Lower leg skin (tissue), 4 donors: ENCODE measurements around the gene DUSP5. TPM values are rescaled to one million over a fixed set of nuclear protein-coding genes. Genes with fewer than 3 reads are reported as not detected.

Experiments used
- DNase-seq, 2 donors: peaks; one replicate each; pipeline ENCODE4 v3.0.0-alpha.2; 2019; ENCODE audit warnings: low spot score in 2 of 2
- H3K4me3 ChIP-seq: fragments of 200-600 bp; sonication (generic); 2 replicates; pipeline ENCODE4 v1.5.1; 2017; ENCODE audit warnings: mild to moderate bottlenecking, low read depth; ENCODE audit not compliant: poor library complexity, severe bottlenecking
- CTCF ChIP-seq, 3 donors: fragments of 450-650 bp; IDR thresholded peaks; one replicate each; pipeline ENCODE4 v1.5.1; 2016; ENCODE audit warnings: antibody characterized with exemption in 3 of 3, mild to moderate bottlenecking in 3 of 3, moderate library complexity in 2 of 3
- POLR2A ChIP-seq, 2 donors: fragments of 450-650 bp; IDR thresholded peaks; one replicate each; pipeline ENCODE4 v1.6.1; 2016 to 2017; ENCODE audit warnings: antibody characterized with exemption in 2 of 2, mild to moderate bottlenecking in 1 of 2, moderate library complexity in 1 of 2
- WGBS, 2 donors: methylation state at CpG; one replicate each; pipeline ENCODE4 v1.1.5; 2018; 5-methylcytosine and 5-hydroxymethylcytosine counted together
- intact Hi-C: fragments of 100-400 bp; cut with DNase I; formaldehyde crosslinking; loops from one replicate; pipeline ENCODE4 v1.15.0; 2023; ENCODE audit warnings: low total_unique reads
- total RNA-seq, 4 donors: library from RNA; depleted of rRNA; stranded (reverse); fragments of >200 nt; gene quantifications; one replicate each; pipeline ENCODE4 v1.1.0, GENCODE V29; 2016

DUSP5 gene
- total RNA-seq, 4 donors from 2014 or later, result 29.8 to 57.2 (median 32.9) TPM

- TF ChIP-seq POLR2A (IDR thresholded peaks at IDR 0.05) (no peak), CTCF (IDR thresholded peaks at IDR 0.05) (no peak)
- DNase-seq, result no peak
- H3K4me3 ChIP-seq, result no peak overlapping the region
- intact Hi-C loops, result no loop called here
- 87 to 93% methylated on average over 4 of the region's 4 CpGs for WGBS, 2 donors
Observed at GRCh38 chr10:110490640-110491039, 7.1 kb upstream of the DUSP5 start.

- TF ChIP-seq POLR2A (IDR thresholded peaks at IDR 0.05) (no peak), CTCF (IDR thresholded peaks at IDR 0.05) (no peak)
Observed at GRCh38 chr10:110491346-110491745, 6.4 kb upstream of the DUSP5 start.

GRCh38 chr10:110492069-110492822 is 5.5 kb upstream of the DUSP5 start:
- intact Hi-C loops, result loop anchor here (2.0 kb wide), 1 partner anchor 521 kb away; no protein-coding TSS in a partner anchor
- TF ChIP-seq CTCF (IDR thresholded peaks at IDR 0.05), result no peak
- TF ChIP-seq POLR2A (IDR thresholded peaks at IDR 0.05), result no peak
- WGBS, 2 donors, result 76 to 81% methylated on average over 5 of the region's 5 CpGs
- no peak overlapping the region for H3K4me3 ChIP-seq
- no peak for DNase-seq

More at GRCh38 chr10:110491346-110491745, 6.4 kb upstream of the DUSP5 start:
- no peak overlapping the region for H3K4me3 ChIP-seq
- intact Hi-C loops, result no loop called here
- DNase-seq, result no peak
- 90 to 94% methylated on average over 2 of the region's 2 CpGs for WGBS, 2 donors

GRCh38 chr10:110493832-110494426 is 3.8 kb upstream of the DUSP5 start:
- intact Hi-C loops, result loop anchor here (2.0 kb wide), 1 partner anchor 523 kb away; no protein-coding TSS in a partner anchor
- WGBS, 2 donors, result 86 to 87% methylated on average over 11 of the region's 11 CpGs
- TF ChIP-seq POLR2A (IDR thresholded peaks at IDR 0.05), result no peak
- no peak for TF ChIP-seq CTCF (IDR thresholded peaks at IDR 0.05)
- DNase-seq, result no peak
- no peak overlapping the region for H3K4me3 ChIP-seq

GRCh38 chr10:110494532-110494931 is 3.2 kb upstream of the DUSP5 start:
- intact Hi-C loops, result no loop called here
- 72 to 78% methylated on average over 3 of the region's 3 CpGs for WGBS, 2 donors
- TF ChIP-seq POLR2A (IDR thresholded peaks at IDR 0.05) (no peak), CTCF (IDR thresholded peaks at IDR 0.05) (no peak)
- no peak overlapping the region for H3K4me3 ChIP-seq
- DNase-seq, result no peak
